GM12878 (cell line): ENCODE data around the gene OVOL1.

ENCODE experiments used
- ASH2L ChIP-seq: fragments of 300-600, 200-600 bp; sonication (generic); IDR thresholded peaks from 2 replicates; pipeline ENCODE4 v1.6.1; 2017; ENCODE audit warnings: low read depth, mild to moderate bottlenecking, borderline replicate concordance
- BMI1 ChIP-seq: fragments of 450-650 bp; IDR thresholded peaks from 2 replicates; pipeline ENCODE4 v1.6.1; 2016; ENCODE audit warnings: mild to moderate bottlenecking, moderate library complexity, borderline replicate concordance
- CHD2 ChIP-seq: IDR thresholded peaks from 2 replicates; pipeline ENCODE4 v1.6.1; 2011; ENCODE audit warnings: low read depth, low read length, improper control_type of control experiment, borderline replicate concordance
- CTCF ChIP-seq, 3 experiments: IDR thresholded peaks in 2 of 3; conservative IDR thresholded peaks in 1 of 3; 2 replicates each; pipeline ENCODE4 v1.5.1; 2011; ENCODE audit warnings: low read depth in 3 of 3, low read length in 3 of 3, mild to moderate bottlenecking in 3 of 3, control low read depth in 2 of 3, moderate library complexity in 2 of 3, inconsistent platforms in 1 of 3, mixed read lengths in 1 of 3; ENCODE audit not compliant: control insufficient read depth in 2 of 3, insufficient read depth in 1 of 3; ENCODE audit errors: extremely low read depth in 1 of 3
- E2F8 ChIP-seq: fragments of 450-650 bp; IDR thresholded peaks from 2 replicates; pipeline ENCODE4 v1.6.1; 2018; ENCODE audit warnings: mild to moderate bottlenecking, low read depth, moderate library complexity; ENCODE audit not compliant: partially characterized antibody
- MLLT1 ChIP-seq: fragments of 450-650 bp; IDR thresholded peaks from 2 replicates; pipeline ENCODE4 v1.6.1; 2016; ENCODE audit warnings: mild to moderate bottlenecking
- MYC ChIP-seq: IDR thresholded peaks from 2 replicates; pipeline ENCODE4 v1.6.1; 2011; ENCODE audit warnings: mild to moderate bottlenecking, low read length, moderate library complexity, inconsistent platforms; ENCODE audit not compliant: insufficient read depth, insufficient replicate concordance, insufficient read length, severe bottlenecking
- REST ChIP-seq: IDR thresholded peaks from 2 replicates; pipeline ENCODE4 v1.6.1; 2012; ENCODE audit warnings: mild to moderate bottlenecking, low read depth, low read length
- SIX5 ChIP-seq: IDR thresholded peaks from 2 replicates; pipeline ENCODE4 v1.6.1; 2011; ENCODE audit warnings: mild to moderate bottlenecking, low read depth, low read length, moderate library complexity; ENCODE audit not compliant: severe bottlenecking
- YY1 ChIP-seq: IDR thresholded peaks from 2 replicates; pipeline ENCODE4 v1.6.1; 2011; ENCODE audit warnings: low read depth, mild to moderate bottlenecking, low read length

GRCh38 chr11:65793625-65794400 is 7.0 kb downstream of the OVOL1 start:
- TF ChIP-seq REST (no peak), BMI1 (no peak), MYC (no peak), ASH2L (no peak), MLLT1 (no peak), YY1 (no peak), SIX5 (no peak), CTCF (IDR thresholded peaks at IDR 0.05 in 2 of 3, conservative IDR thresholded peaks at IDR 0.05 in 1 of 3; ENCODE audit: control insufficient read depth in 2 of 3, extremely low read depth in 1 of 3, insufficient read depth in 1 of 3, low read depth in 3 of 3, low read length in 3 of 3) (no peak), E2F8 (no peak), CHD2 (no peak)
